Pancreas (tissue), 10 donors: ENCODE measurements around the gene GRB10. TPM values are rescaled to one million over a fixed set of nuclear protein-coding genes. Genes with fewer than 3 reads are reported as not detected.
A peak's percentile ranks its signal among the peaks of the same experiment; 100 is the strongest.

Experiments
- ATAC-seq, 4 donors: fragments of 200-7000 bp; cut with Tn5 transposase; one replicate each; pipeline versions ENCODE4 v1.8.0 to v1.9.1; 2020; ENCODE audit warnings: mild to moderate bottlenecking in 4 of 4, moderate library complexity in 4 of 4
- DNase-seq, 6 donors: peaks; one replicate each; pipeline ENCODE4 v3.0.0-alpha.2; 2020
- FAIRE-seq: peaks from 2 replicates; lab custom pipeline; 2012; peaks lifted over from hg19 to GRCh38; lab: Jason Lieb, UNC
- H3K27ac ChIP-seq, 4 donors: fragments of 200-600 bp; sonication (generic); 1 replicate in 3 of 4; 2 replicates in 1 of 4; pipeline versions ENCODE4 v1.5.0 to v1.8.0; 2020
- H3K27me3 ChIP-seq, 4 donors: fragments of 200-600 bp; one replicate each; pipeline ENCODE4 v1.8.0; 2021
- H3K36me3 ChIP-seq, 3 donors: fragments of 200-600 bp; sonication (generic) in 1 of 3; one replicate each; pipeline versions ENCODE4 v1.5.0 to v1.8.0; 2020 to 2021
- H3K4me1 ChIP-seq, 3 donors: fragments of 200-600 bp; one replicate each; pipeline ENCODE4 v1.8.0; 2021
- H3K4me3 ChIP-seq, 4 donors: fragments of 200-600 bp; sonication (generic) in 2 of 4; one replicate each; pipeline versions ENCODE4 v1.5.0 to v1.8.0; 2020 to 2021
- H3K9me3 ChIP-seq, 4 donors: fragments of 200-600 bp; one replicate each; pipeline ENCODE4 v1.8.0; 2021
- WGBS, 2 donors: extraction: QIAGEN DNeasy Blood & Tissue Kit; methylation state at CpG; one replicate each; pipeline ENCODE4 v1.1.7; 2013; 5-methylcytosine and 5-hydroxymethylcytosine counted together
- intact Hi-C, 3 donors: fragments of 100-400 bp; cut with DNase I; formaldehyde crosslinking; loops; one replicate each; pipeline versions ENCODE4 v1.11.1 to v1.14.2; 2022
- polyA plus RNA-seq, 2 donors: library from polyadenylated mRNA; stranded (reverse); fragments of 200-250 nt; gene quantifications; one replicate each; pipeline ENCODE4 v1.2.3, GENCODE V29; 2013
- total RNA-seq, 6 donors: library from RNA; stranded (reverse); fragmentation: NEBNext Ultra II Directional in 4 of 6; extraction: Animal tissue kit (Norgen Biotek cat#: 25700) in 4 of 6; gene quantifications; one replicate each; pipeline versions ENCODE4 v1.2.1 to v1.2.4, GENCODE V29; 2021 to 2023
- TF ChIP-seq, protein P1 (sequence below), 4 donors: fragments of 200-600 bp; sonication (generic) in 3 of 4; IDR thresholded peaks; one replicate each; pipeline versions ENCODE4 v1.5.0 to v1.8.0; 2021; ENCODE audit warnings: antibody characterized with exemption in 4 of 4
- donor health status: healthy with polysubstance abuse.
- donor health status: DM: no; HTN: no; CAD: no; lungs with moderate emphysema.
- donor health status: DM: no; HTN: no; CAD: no.
- donor health status: control.
- donor health status: control.
- donor health status: Bipolar disorder and iron deficiency.
- donor health status: DM: yes; HTN: yes; CAD: no.
- donor health status: DM: no; HTN: no; CAD: no.
- donor health status: DM: no; HTN: no; CAD: no.
- donor health status: DM: yes; HTN: yes; CAD: no.

The GRB10 gene
- total and polyA plus RNA-seq, 8 donors, result 69.9 to 199 (median 133) TPM

DNA sequence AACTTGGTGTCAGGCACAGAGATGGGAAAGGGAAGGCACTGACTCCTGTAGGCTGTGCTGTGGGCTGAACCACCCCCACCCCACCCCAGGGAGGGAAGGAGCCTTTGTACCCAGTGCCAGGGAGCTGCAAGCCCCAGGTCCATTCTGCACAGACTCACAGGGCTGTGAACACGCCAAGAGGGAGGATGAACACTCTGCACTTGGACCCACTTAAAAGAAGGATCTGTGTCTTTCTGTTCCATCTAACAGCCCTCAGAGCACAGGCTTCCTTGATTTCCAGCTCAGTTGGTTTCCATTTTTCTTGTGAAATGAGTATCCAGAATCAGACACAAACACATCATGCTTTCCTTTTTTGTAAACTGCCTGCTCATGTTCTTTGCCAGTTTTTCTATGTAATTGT is 84.9 kb downstream of the GRB10 start:
- Histone ChIP-seq H3K4me1 (peaks cover 0 to 10% (median 5%) of the 10 kb centered on the region in 3 donors), H3K27me3 (no peaks in the 10 kb centered on the region), H3K27ac (no peak overlapping the region), H3K36me3 (peaks cover 0 to 37% (median 5%) of the 10 kb centered on the region in 3 donors), H3K4me3 (no peak overlapping the region), H3K9me3 (no peaks in the 10 kb centered on the region)
- intact Hi-C loops, result no loop called here
- 64 to 91% methylated on average over 1 of the region's 1 CpG for WGBS, 2 donors
- DNase-seq (no peak), FAIRE-seq (no peak), ATAC-seq (peak in 3 of 4 donors; percentile 33 to 43 (median 36))
- TF ChIP-seq, protein P1, sequence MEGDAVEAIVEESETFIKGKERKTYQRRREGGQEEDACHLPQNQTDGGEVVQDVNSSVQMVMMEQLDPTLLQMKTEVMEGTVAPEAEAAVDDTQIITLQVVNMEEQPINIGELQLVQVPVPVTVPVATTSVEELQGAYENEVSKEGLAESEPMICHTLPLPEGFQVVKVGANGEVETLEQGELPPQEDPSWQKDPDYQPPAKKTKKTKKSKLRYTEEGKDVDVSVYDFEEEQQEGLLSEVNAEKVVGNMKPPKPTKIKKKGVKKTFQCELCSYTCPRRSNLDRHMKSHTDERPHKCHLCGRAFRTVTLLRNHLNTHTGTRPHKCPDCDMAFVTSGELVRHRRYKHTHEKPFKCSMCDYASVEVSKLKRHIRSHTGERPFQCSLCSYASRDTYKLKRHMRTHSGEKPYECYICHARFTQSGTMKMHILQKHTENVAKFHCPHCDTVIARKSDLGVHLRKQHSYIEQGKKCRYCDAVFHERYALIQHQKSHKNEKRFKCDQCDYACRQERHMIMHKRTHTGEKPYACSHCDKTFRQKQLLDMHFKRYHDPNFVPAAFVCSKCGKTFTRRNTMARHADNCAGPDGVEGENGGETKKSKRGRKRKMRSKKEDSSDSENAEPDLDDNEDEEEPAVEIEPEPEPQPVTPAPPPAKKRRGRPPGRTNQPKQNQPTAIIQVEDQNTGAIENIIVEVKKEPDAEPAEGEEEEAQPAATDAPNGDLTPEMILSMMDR (IDR thresholded peaks at IDR 0.05), result no peak

DNA sequence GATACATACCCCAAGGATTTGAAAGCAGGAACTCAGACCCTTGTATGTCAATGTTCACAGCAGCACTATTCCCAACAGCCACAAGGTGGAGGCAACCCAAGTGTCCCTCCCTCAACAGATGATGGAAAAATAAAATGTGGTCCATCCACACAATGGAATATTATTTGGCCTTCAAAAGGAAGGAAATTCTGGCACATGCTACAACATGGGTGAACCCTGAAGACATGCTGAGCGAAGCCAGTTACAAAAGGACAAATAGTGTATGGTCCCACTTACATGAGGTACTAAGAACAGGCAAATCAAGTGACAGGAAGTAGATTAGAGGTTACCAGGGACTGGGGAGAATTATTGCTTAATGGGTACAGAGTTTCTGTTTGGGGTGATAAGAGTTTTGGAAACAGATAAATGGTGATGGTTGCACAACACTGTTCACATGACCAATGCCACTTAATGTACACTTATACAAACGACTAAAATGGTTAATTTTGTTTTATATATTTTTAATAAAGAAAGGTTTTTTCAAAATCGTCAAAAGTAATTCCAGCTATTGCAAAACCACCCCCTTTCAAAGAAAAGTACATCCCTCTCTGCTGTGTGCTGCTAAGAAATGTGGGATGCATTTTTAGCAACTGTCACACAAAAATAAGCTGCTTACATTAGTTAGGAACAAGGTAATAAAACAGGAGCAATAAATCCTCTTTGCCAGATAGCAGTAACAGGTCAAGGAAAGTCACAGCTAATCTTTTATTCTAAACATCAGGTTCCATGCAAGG is 85.7 kb downstream of the GRB10 start:
- DNase-seq (no peak), ATAC-seq (peak in 3 of 4 donors; percentile 47 to 59 (median 48)), FAIRE-seq (no peak)
- intact Hi-C loops, result no loop called here
- TF ChIP-seq, protein P1 (IDR thresholded peaks at IDR 0.05), result peak in 1 of 4 donors; percentile 15
- peaks cover 0 to 10% (median 5%) of the 10 kb centered on the region in 3 donors for H3K4me1 ChIP-seq
- no peaks in the 10 kb centered on the region for H3K9me3 ChIP-seq
- no peaks in the 10 kb centered on the region for H3K27me3 ChIP-seq
- H3K27ac ChIP-seq, result peak overlapping the region in 1 of 4 donors; percentile 5
- WGBS, 2 donors, result 59 to 61% methylated on average over 3 of the region's 3 CpGs
- no peak overlapping the region for H3K4me3 ChIP-seq
- peaks cover 0 to 29% (median 5%) of the 10 kb centered on the region in 3 donors for H3K36me3 ChIP-seq

DNA sequence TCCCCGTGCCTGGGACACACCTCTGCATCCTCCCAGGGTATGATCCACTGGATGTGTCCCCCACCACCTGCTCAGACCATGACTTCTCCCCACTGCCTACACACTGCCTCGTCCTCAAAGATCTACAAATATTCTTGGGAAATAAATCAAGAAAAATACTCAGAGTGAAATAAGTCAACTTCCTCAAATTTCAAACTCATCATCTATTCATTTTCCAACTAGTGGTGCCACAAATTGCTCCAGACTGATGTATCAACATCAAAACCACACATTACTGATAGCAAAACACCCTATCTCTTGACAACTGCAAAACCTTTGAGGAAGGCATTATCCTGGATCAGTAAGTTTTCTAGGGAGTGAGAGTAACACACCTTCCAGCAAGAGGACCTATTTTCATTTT is 87.7 kb downstream of the GRB10 start:
- Histone ChIP-seq H3K27me3 (no peaks in the 10 kb centered on the region), H3K4me1 (peaks cover 0 to 10% (median 5%) of the 10 kb centered on the region in 3 donors), H3K9me3 (no peaks in the 10 kb centered on the region), H3K36me3 (peaks cover 0 to 11% (median 0%) of the 10 kb centered on the region in 3 donors), H3K4me3 (no peak overlapping the region), H3K27ac (no peak overlapping the region)
- ATAC-seq (no peak), FAIRE-seq (no peak), DNase-seq (no peak)
- TF ChIP-seq, protein P1 (IDR thresholded peaks at IDR 0.05), result no peak
- intact Hi-C loops, result no loop called here
- 85 to 91% methylated on average over 2 of the region's 2 CpGs for WGBS, 2 donors

DNA sequence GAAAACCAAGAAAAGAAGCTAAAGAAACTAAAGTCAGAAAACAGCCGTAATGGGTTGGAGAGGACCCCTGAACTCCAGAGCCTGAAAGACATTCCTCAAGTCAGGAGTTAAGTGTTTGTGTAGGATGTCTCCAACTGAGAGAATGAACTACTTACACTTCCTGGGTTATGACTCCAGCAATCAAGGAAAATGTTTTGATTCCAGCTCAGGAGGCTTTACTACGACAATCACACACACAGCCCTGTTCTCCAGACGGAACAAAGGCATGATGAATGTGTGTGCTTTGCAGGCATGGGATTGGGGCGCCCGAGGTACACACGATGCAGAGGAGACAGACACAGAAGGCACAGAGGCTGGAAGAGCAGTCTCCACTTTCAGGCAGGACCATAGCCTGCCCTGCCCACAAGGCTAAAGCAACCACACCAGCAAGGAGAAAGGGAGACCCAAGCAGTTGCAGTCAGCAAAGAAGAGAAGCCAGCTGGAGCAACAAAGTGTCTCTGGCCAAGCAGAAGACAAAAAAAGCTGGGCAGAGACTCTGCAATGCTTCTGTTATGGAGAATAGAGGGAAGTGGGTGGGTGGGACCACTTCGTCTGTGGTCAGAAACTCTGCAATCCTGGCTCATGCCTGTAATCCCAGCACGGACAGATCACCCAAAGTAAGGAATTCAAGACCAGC is 89.1 kb downstream of the GRB10 start:
- H3K9me3 ChIP-seq, result no peaks in the 10 kb centered on the region
- TF ChIP-seq, protein P1 (IDR thresholded peaks at IDR 0.05), result no peak
- no peaks in the 10 kb centered on the region for H3K27me3 ChIP-seq
- WGBS, 2 donors, result 67 to 71% methylated on average over 8 of the region's 8 CpGs
- peaks cover 0 to 20% (median 8%) of the 10 kb centered on the region in 3 donors for H3K36me3 ChIP-seq
- H3K4me1 ChIP-seq, result peaks cover 0 to 6% (median 5%) of the 10 kb centered on the region in 3 donors
- ATAC-seq (peak in 2 of 4 donors; percentile 4 to 6), DNase-seq (no peak), FAIRE-seq (no peak)
- no peak overlapping the region for H3K27ac ChIP-seq
- H3K4me3 ChIP-seq, result no peak overlapping the region
- intact Hi-C loops, result no loop called here
